GM18505 (cell line): Measurements from ENCODE around the gene DHDH.

Experiments
- ATAC-seq: cut with Tn5 transposase; IDR thresholded peaks from one replicate; pipeline ENCODE4 v1.9.1; 2021; ENCODE audit not compliant: unreplicated experiment
- POLR2A ChIP-seq: IDR thresholded peaks from 4 replicates; pipeline ENCODE4 v1.6.1; 2011; ENCODE audit warnings: borderline replicate concordance; ENCODE audit not compliant: insufficient read depth, insufficient read length; ENCODE audit errors: extremely low read depth

Gene DHDH

DNA sequence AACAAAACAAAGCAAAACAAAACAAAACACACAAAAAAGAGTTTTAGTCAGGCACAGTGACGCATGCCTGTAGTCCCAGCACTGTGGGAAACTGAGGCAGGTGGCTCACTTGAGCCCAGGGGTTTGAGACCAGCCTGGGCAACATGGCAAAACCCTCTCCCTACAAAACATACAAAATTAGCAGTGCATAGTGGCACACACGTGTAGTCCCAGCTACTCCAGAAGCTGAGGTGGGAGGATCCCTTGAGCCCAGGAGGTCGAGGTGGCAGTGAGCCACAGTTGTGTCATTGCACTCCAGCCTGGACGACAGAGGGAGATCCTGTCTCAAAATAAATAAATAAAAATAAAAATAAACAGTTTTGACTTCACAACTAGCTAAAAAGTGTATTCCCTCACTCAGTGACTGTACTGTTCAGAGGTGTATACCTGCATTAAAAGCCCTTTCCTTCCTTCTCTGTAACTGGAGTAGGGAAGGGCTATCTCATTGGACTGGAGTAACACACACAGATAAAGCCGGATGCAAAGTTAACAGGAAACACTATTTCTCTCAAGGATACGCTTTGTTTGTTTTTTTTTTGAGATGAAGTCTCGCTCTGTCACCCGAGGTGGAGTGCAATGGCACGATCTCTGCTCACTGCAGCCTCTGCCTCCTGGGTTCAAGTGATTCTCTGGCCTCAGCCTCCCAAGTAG, 17.5 kb downstream of the DHDH start:
- no peak for ATAC-seq
- TF ChIP-seq POLR2A = no peak

DNA sequence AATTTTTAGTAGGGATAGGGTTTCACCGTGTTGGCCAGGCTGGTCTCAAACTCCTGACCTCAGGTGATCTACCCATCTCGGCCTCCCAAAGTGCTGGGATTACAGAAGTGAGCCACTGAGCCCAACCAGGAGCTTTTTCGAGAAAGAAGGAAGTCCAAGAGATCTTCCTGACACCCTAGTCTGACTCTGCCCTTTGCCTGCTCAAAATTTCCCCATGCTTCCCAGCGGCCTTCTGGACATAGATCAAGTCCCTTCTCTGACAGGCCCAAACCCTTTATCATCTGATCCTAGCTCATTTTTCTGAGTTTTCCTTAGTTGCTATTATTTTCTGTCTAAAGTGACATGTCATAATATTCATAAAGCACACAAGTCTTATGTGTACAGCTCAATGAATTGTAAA, 19.6 kb downstream of the DHDH start:
- TF ChIP-seq POLR2A = no peak
- no peak for ATAC-seq

DNA sequence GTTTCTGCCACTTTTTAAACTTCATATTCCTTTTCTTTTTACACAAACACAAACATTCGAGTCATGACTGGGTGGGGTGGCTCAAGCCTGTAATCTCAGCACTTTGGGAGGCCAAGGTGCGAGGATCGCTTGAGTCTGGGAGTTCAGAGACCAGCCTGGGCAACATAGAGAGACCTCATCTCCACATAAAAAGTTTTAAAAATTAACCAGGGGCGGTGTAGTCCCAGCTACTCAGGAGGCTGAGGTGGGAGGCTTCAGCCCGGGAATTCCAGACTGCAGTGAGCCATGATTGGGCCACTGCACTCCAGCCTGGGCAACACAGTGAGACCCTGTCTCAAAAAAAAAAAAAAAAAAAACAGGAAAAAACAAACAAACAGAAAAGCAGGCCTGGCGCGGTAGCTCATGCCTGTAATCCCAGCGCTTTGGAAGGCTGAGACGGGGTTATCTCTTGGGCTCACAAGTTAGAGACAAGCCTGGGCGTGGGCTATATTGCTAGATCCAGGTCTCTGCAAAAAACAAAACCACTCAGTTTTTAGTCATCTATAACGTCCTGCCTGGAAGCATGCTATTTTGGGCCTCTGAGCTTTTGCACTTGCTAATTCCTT, 20.6 kb downstream of the DHDH start:
- no peak for TF ChIP-seq POLR2A
- no peak for ATAC-seq

DNA sequence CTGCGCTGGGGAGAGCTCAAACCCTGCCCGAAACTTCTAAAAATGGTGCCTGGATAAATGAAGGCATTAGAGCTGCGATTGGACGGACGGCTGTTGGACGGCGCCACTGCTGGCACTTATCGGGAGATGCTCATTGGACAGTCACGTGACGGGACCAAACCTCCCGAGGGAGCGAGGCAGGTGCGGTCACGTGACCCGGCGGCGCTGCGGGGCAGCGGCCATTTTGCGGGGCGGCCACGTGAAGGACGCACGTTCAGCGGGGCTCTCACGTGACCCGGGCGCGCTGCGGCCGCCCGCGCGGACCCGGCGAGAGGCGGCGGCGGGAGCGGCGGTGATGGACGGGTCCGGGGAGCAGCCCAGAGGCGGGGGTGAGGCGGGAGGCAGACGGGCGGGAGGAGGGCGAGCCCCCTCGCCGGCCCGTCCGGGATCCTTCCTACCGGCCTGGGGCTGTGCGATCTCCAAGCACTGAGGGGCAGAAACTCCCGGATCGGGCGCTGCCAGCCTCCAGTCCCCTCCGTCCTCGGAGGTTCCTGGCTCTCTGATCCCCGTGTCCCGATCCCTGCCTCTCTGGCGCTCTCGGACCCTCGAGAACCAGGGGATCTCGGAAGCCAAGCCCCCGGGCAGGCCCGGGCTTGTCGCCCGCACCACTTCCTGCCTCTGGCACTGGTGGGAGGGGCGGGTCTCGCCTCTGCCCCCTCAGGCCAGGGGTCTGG, 21.3 kb downstream of the DHDH start, which contains the start of gene BAX:
Gene BAX, plus strand, starts transcription at position 281 of the 713 bp plus-strand sequence. Its CDS starts 54 bp downstream, at position 335.
- ATAC-seq = peak; percentile 85
- TF ChIP-seq POLR2A = peak; percentile 82

DNA sequence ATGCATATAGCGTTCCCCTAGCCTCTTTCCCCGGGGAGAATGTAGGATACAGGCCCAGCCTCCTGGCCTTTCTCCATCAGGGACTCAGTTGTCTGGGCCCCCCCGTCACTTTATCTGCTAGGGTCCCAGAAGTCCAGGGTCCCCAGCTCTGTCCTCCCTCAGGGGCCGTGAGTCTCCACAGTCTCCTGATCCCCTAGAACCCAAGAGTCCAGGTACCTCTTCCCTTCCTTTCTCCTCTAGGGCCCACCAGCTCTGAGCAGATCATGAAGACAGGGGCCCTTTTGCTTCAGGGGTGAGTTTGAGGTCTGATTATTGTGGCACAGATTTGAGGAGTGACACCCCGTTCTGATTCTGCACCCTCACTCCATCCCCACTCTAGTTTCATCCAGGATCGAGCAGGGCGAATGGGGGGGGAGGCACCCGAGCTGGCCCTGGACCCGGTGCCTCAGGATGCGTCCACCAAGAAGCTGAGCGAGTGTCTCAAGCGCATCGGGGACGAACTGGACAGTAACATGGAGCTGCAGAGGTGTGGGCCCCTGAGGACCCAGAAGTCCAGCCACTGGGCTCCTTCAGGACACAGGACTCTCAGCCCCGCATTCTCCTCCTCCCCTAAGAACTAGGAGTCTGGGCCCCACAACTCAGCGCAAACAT, 21.9 kb downstream of the DHDH start:
- no peak for TF ChIP-seq POLR2A
- no peak for ATAC-seq

DNA sequence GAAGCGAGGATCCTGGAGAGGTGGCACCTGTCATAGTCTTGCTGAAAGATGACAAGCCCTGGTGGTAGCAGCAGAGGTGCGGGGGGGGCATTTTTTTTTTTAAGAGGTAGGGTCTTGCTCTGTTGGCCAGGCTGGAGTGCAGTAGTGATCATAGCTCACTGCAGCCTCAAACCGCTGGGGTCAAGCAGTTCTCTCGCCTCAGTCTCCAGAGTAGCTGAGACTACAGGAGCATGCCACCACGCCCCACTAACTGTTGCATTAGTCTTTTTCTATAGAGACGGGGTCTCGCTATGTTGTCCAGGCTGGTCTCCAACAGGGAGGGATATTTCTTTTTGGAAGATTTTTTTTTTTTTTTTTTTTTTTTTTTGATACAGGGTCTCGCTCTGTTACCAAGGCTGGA, 24.5 kb downstream of the DHDH start:
- ATAC-seq = no peak
- no peak for TF ChIP-seq POLR2A

DNA sequence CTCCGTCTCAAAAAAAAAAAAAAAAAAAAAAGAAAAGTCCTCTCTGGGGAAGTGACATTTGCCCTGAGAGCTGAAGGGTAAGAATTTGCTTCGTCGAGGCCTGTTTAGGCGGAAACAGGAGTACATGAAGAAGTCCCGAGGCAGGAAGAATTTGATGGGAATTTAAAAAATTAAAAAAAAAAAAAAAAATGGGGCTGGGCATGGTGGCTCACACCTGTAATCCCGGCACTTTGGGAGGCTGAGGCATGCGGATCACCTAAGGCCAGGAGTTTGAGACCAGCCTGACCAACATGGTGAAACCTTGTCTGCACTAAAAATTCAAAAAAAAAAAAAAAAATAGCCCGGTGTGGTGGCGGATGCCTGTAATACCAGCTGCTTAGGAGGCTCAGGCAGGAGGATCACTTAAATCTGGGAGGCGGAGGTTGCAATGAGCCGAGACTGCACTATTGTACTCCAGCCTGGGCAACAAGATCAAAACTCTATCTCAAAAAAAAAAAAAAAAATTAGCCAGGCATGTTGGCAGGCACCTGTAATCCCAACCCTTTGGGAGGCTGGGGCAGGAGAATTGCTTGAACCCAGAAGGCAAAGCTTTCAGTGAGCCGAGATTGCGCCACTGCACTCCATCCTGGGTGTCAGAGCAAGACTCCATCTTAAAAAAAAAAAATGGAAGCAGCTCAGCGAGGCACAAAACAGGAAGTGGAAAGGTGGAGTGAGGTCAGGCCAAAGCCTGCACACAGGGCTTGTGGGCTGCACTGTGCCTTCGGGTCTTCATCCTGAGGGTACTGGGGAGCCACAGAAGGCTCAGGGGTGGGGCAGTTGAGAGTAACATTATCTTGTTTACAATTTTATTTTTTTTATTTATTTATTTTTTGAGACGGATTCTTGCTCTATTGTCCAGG, 26.1 kb downstream of the DHDH start:
- no peak for ATAC-seq

DNA sequence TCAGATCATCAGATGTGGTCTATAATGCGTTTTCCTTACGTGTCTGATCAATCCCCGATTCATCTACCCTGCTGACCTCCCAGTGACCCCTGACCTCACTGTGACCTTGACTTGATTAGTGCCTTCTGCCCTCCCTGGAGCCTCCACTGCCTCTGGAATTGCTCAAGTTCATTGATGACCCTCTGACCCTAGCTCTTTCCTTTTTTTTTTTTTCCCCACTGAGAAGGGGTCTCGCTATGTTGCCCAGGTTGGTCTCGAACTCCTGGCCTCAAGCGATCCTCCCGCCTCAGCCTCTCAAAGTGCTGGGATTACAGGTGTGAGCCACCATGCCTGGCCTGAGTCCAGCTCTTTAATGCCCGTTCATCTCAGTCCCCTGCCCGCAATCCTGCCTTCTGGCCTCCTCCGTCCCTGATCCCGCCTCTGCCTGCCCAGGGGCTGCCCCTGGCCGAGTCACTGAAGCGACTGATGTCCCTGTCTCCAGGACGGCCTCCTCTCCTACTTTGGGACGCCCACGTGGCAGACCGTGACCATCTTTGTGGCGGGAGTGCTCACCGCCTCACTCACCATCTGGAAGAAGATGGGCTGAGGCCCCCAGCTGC, 27.7 kb downstream of the DHDH start:
- TF ChIP-seq POLR2A = peak; percentile 34
- no peak for ATAC-seq

More for the DNA sequence above, 26.1 kb downstream of the DHDH start:
- TF ChIP-seq POLR2A = no peak

DNA sequence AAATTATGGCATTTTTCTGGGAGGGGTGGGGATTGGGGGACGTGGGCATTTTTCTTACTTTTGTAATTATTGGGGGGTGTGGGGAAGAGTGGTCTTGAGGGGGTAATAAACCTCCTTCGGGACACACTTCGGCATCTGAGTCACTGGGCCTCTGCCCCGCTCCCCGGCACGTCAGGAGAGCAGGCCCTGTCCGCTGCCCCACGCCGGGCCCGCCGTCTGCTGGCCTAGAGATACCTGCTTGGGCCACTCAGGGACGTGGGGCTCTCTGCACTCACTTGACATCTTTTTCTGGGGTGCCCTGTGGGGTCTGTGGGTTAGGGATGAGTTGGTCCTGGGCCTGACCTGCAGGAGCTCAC, 28.2 kb downstream of the DHDH start:
- ATAC-seq = no peak
- TF ChIP-seq POLR2A = no peak

DNA sequence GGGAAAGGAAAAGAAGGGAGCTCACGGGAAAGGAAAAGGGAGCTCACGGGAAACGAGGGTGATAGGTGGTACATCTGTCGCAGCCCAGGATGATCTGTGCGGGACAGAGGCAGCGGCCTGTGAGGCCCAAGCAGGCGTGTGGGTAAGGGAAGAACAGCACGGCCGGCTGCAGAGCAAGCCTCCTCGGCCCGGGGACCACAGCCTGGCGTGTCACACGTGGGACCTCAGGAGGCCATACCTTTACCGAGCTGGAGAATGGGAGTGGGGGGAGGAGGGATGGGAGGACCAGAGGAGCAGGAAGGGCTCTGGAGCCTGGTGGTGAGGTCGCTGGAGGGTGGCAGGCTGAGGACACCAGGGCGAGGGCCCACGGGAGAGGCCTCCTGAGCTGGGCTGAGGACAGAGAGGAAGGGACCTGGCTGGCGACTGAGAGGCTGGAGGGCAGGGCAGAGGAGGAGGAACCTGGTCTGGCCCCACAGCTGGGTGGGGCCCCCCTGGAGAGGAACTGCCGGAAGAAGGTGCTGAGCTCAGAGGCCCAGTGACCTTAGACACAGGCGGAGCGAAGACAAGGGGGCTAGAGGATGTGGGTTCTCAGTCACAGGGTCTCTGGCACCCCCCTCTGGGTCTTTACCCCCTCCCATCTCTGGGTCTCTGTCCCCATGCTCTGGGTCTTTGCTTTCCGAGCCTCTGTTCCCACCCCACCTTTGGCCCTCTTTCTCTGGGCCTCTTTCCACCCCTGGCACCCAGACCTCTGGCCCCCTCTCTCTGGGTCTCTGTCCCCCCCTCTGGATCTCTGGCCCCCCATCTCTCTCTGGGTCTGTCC, 28.7 kb downstream of the DHDH start:
- peak; percentile 95 for TF ChIP-seq POLR2A
- peak; percentile 31 for ATAC-seq

DNA sequence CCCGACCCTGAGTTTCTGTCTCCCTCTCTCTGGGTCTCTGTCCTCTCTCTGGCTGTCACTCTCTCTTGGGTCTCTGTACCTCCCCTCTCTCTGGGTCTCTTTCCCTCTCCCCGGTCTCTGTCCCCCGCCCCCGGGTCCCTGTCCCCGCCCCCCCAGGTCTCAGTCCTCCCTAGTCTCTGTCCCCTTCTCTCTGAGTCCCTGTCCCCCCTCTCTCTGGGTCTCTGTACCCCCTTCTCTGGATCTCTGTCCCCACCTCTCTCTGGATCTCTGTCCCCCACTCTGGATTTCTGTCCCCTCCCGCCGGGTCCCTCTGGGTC, 29.3 kb downstream of the DHDH start:
- no peak for TF ChIP-seq POLR2A
- ATAC-seq = no peak

DNA sequence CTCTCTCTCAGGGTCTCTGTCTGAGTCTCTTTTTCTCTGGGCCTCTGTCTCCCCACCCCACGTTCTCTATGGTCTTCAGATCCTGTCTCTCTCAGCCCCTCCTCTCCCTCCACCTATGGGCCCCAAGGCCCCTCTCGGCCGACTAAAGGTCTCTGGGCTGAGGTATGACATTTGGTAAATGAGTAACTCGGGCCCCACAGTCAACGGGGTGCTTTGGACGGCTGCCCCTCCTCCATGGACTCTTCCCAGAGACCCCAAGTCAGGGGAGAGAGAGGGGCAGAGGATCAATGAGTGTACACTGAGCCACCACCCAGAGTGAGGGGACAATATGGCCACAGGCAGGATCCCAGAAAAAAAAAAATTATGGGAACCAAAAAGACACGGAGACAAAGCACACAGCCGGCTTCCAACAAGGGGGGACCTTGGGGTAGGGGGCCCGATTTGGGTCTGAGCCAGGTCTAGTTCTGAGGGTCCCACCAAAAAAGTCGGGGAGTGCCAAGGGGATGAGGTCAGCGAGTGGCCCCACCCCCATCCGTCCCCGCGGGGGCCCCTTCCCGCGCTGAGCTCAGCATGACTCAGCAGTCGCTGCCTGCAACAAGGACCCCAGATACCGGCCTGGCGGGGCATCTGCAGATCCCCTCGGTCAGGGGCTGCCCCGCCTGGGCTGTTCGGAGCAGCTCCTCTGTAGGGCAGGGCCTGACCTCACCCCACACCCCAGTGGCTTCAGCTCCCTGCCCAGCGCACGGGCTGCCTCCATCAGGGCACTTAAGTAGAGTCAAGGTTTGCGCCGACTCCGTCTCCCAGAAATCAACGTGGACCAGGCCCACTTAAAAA, 30.1 kb downstream of the DHDH start:
- ATAC-seq = no peak
- TF ChIP-seq POLR2A = peak; percentile 62
